ENCODE measurements around the gene INSC. TPM values are rescaled to one million over a fixed set of nuclear protein-coding genes. Genes with fewer than 3 reads are reported as not detected.

INSC gene
- total RNA-seq, 2 experiments from 2014 or later, result 0.74 to 1.4 TPM

DNA sequence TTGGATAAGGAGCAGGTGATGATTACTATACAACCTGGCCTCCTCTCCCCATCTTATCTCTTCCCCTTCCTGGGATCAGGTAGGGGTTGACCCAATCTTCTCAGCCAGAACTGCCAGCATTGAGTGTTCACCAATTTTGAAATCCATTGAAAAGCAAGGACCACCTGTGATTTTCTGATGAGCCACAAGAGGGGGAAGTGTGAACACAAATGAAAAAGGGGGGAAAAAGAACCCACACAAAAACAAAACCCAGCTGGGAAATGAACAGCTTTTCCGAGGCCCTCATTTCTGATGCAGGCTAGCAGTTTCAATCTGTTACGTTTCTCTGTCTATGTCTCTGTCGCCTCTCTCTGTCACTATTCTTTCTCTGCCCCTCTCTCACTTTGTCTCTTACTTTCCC lies 161.9 kb downstream of the INSC start:
- Mint-ChIP-seq H3K9me3 (no peaks in the 10 kb centered on the region), H3K36me3 (ENCODE audit: low read depth) (no peaks in the 10 kb centered on the region), H3K27me3 (peaks cover 18% of the 10 kb centered on the region), H3K4me1 (ENCODE audit: low read depth) (no peaks in the 10 kb centered on the region), H3K27ac (no peak overlapping the region), H3K4me3 (no peak overlapping the region)
- ChIA-PET POLR2A (no interaction called here), CTCF (no interaction called here)
- intact Hi-C loops (cut with micrococcal nuclease), result no loop called here
- DNase-seq, result no peak
- TF ChIP-seq, protein P1, sequence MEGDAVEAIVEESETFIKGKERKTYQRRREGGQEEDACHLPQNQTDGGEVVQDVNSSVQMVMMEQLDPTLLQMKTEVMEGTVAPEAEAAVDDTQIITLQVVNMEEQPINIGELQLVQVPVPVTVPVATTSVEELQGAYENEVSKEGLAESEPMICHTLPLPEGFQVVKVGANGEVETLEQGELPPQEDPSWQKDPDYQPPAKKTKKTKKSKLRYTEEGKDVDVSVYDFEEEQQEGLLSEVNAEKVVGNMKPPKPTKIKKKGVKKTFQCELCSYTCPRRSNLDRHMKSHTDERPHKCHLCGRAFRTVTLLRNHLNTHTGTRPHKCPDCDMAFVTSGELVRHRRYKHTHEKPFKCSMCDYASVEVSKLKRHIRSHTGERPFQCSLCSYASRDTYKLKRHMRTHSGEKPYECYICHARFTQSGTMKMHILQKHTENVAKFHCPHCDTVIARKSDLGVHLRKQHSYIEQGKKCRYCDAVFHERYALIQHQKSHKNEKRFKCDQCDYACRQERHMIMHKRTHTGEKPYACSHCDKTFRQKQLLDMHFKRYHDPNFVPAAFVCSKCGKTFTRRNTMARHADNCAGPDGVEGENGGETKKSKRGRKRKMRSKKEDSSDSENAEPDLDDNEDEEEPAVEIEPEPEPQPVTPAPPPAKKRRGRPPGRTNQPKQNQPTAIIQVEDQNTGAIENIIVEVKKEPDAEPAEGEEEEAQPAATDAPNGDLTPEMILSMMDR (IDR thresholded peaks at IDR 0.05), result no peak
- no peak for ATAC-seq

DNA sequence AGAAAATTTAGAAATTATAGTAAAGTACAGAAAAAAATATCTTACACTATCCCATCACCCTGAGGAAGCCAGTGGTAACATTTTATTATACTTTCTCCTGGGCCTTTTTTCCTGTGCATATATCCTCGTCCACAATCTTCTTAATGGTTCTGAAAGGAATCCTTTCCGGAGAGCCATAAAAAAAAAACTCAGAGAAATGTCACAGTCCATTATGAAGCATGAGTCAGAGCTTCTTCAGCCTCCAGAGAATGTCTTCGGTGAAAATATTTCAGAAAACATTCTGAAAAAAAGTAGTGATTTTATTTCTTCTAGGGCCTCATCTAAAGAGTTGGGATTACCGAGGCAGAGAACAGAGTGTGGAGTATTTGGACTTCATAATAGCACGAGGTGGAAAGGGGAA lies 163.4 kb downstream of the INSC start:
- no peak for DNase-seq
- Mint-ChIP-seq H3K9me3 (no peaks in the 10 kb centered on the region), H3K4me1 (ENCODE audit: low read depth) (no peaks in the 10 kb centered on the region)

DNA sequence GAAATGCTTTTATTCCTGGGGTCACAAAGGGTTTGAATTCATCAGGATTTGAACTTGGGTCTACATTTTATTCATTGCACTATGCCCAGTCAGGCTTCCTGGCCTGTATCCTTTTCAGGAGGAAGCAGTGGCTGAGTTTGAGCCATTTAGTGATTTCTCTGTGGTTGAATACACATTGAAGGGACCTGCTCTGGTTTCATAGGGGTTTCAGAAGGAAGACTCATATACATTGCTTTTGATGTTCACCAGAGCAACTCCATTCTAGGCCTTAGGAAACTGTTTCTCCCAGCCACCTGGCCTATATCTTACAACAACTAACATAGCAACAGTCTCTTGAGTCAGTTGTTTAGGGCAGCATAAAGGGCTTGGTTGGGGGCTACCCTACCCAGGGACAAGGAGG lies 165.7 kb downstream of the INSC start:
- CTCF ChIA-PET, result no interaction called here
- no peak for DNase-seq

More for the DNA sequence above, 163.4 kb downstream of the INSC start:
- POLR2A ChIA-PET, result no interaction called here
- intact Hi-C loops (cut with micrococcal nuclease), result no loop called here
- ATAC-seq, result no peak
- H3K27me3 Mint-ChIP-seq, result peaks cover 27% of the 10 kb centered on the region
- CTCF ChIA-PET, result no interaction called here
- TF ChIP-seq, protein P1 (IDR thresholded peaks at IDR 0.05), result no peak
- no peak overlapping the region for H3K27ac Mint-ChIP-seq
- H3K36me3 Mint-ChIP-seq (ENCODE audit: low read depth), result no peaks in the 10 kb centered on the region
- no peak overlapping the region for H3K4me3 Mint-ChIP-seq

DNA sequence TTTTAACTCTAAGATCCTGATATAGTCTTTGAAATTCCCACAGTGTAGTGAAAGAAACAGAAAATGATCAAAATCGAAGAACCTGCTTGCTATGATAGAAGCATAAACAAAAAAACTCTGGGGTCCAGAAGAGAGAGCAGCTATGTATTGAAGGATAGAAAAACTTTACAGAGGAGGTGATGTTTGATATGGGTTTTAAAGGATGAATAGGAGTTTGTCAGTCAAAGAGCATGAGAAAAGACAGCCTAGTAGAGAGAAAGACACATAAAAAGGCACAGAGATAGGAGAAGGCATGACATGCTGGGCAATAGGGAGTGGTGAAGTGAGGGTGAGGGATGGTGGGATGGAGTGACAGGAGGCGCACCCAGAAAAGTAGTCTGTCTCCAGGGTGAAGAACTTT lies 168.0 kb downstream of the INSC start:
- H3K9me3 Mint-ChIP-seq, result no peaks in the 10 kb centered on the region
- no peaks in the 10 kb centered on the region for H3K4me1 Mint-ChIP-seq (ENCODE audit: low read depth)
- no peaks in the 10 kb centered on the region for H3K36me3 Mint-ChIP-seq (ENCODE audit: low read depth)
- intact Hi-C loops (cut with micrococcal nuclease), result no loop called here
- CTCF ChIA-PET, result no interaction called here
- H3K27ac Mint-ChIP-seq, result no peak overlapping the region
- no peak for DNase-seq
- peaks cover 14% of the 10 kb centered on the region for H3K27me3 Mint-ChIP-seq
- no peak overlapping the region for H3K4me3 Mint-ChIP-seq
- TF ChIP-seq, protein P1 (IDR thresholded peaks at IDR 0.05), result no peak
- ATAC-seq, result no peak
- POLR2A ChIA-PET, result no interaction called here

More for the DNA sequence above, 165.7 kb downstream of the INSC start:
- H3K4me1 Mint-ChIP-seq (ENCODE audit: low read depth), result no peaks in the 10 kb centered on the region
- no peaks in the 10 kb centered on the region for H3K9me3 Mint-ChIP-seq
- no peak overlapping the region for H3K4me3 Mint-ChIP-seq
- H3K27me3 Mint-ChIP-seq, result peaks cover 22% of the 10 kb centered on the region
- intact Hi-C loops (cut with micrococcal nuclease), result no loop called here
- no peaks in the 10 kb centered on the region for H3K36me3 Mint-ChIP-seq (ENCODE audit: low read depth)
- ATAC-seq, result no peak
- H3K27ac Mint-ChIP-seq, result no peak overlapping the region
- POLR2A ChIA-PET, result no interaction called here
- TF ChIP-seq, protein P1 (IDR thresholded peaks at IDR 0.05), result no peak

DNA sequence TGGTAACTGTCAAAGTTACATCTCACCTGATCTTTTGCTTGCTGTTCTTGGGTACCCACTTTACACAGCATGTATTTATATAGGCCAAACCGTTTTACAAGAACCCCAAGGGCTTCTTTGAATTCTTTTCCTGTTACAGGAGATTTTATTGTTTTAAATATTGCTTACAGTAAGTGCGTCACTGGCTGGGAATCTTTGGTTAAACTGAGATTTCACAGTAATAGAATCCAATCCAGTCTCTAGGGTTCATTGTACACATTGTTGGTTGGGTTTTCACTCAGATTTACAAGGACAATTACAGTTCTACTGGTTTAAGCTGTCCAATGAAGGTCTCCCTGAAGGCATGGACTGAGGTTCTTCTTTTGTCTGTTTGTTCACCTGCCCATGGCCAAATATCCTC lies 171.7 kb downstream of the INSC start:
- Mint-ChIP-seq H3K36me3 (ENCODE audit: low read depth) (no peaks in the 10 kb centered on the region), H3K4me1 (ENCODE audit: low read depth) (no peaks in the 10 kb centered on the region), H3K4me3 (no peak overlapping the region), H3K27ac (no peak overlapping the region), H3K27me3 (peaks cover 15% of the 10 kb centered on the region), H3K9me3 (no peaks in the 10 kb centered on the region)
- intact Hi-C loops (cut with micrococcal nuclease), result no loop called here
- no peak for ATAC-seq
- ChIA-PET POLR2A (no interaction called here), CTCF (no interaction called here)
- TF ChIP-seq, protein P1 (IDR thresholded peaks at IDR 0.05), result no peak
- DNase-seq, result no peak
